ENCODE data around the gene HMGCL. TPM values are rescaled to one million over a fixed set of nuclear protein-coding genes. Genes with fewer than 3 reads are reported as not detected.
"Not testable (repeated sequence)": the region's sequence is repeated elsewhere in the genome, so short reads cannot be mapped to it uniquely, and the experiment has no call there.

HMGCL gene
- total RNA-seq, 4 donors from 2014 or later = 19.2 to 47.1 (median 41.4) TPM

DNA sequence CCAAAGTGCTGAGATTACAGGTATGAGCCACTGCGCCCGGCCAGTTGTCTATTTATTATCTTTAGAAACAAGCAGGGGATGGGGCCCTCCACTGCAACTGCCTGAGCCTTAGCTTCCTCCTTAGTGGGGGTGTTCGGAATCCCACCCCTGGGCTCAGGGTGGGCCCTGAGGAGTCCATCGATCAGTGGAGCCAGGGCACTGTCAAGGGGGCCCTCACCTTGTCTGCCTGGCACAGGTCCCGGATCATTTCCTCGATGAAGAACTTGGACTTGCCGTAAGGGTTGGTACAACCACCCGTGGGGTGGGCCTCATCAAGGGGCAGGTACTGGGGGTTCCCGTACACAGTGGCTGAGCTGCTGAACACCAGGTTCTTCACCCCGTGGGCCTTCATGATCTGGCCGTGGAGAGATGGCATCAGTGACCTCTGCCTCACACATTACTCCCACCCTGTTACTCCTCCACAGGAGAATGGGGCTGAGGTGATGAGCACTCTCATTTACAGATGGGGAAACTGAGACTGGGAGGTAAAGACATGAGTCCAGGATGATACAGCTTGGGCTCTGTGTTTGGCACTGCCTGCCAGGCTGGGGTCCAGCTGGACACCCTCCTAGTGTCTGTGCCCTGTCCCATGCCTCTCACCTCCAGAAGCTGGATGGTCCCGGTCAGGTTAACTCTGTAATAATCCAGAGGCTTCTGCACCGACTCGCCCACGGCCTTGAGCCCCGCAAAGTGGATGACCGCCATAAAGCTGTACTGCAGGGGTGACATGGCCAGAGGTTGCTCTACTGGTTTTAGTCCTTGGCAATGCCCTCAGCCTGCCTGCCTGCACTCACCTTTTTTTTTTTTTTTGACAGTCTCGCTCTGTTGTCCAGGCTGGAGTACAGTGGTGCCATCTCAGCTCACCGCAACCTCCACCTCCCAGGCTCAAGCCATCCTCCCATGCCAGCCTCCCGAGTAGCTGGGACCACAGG is 27.5 kb downstream of the HMGCL start:
- no peak for ATAC-seq (ENCODE audit: low FRiP score)
- DNase-seq (ENCODE audit: low spot score) = no peak
- TF ChIP-seq, protein P1, sequence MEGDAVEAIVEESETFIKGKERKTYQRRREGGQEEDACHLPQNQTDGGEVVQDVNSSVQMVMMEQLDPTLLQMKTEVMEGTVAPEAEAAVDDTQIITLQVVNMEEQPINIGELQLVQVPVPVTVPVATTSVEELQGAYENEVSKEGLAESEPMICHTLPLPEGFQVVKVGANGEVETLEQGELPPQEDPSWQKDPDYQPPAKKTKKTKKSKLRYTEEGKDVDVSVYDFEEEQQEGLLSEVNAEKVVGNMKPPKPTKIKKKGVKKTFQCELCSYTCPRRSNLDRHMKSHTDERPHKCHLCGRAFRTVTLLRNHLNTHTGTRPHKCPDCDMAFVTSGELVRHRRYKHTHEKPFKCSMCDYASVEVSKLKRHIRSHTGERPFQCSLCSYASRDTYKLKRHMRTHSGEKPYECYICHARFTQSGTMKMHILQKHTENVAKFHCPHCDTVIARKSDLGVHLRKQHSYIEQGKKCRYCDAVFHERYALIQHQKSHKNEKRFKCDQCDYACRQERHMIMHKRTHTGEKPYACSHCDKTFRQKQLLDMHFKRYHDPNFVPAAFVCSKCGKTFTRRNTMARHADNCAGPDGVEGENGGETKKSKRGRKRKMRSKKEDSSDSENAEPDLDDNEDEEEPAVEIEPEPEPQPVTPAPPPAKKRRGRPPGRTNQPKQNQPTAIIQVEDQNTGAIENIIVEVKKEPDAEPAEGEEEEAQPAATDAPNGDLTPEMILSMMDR (IDR thresholded peaks at IDR 0.05) = no peak

DNA sequence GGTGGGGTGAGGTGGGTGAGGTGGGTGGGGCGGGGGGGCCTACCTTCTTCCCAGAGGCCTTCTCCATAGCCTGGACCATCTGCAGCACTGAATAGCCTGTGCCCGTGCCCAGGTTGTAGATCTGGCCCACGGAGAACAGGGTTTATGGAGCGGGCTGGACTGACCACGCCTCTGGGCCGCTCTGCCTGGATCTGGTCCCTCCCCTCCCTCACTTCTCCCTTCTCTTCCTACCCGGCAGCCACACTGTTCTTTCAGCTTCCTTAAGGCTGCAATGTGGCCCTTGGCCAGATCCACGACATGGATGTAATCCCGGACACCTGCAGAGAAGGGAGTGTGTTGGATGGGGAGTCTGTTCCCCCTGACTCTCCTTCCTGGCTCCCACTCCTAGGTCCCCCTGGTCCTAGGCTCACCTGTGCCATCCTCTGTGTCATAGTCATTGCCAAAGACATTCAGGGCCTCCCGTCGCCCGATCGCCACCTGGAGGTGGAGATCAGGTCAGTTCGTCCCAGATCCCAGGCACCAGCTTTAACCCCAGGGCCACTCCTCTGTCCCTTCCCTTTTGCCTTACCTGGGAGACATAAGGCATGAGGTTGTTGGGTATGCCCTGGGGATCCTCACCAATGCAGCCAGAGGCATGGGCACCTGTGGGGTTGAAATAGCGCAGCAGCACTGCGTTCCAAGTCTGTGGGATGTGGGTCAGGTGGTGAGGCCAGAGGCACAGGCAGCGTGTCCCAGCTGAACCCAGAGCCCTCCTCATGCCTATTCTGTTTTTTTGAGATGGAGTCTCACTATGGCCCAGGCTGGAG is 28.6 kb downstream of the HMGCL start:
- TF ChIP-seq, protein P1 (IDR thresholded peaks at IDR 0.05) = no peak
- DNase-seq (ENCODE audit: low spot score) (no peak), ATAC-seq (ENCODE audit: low FRiP score) (no peak)

DNA sequence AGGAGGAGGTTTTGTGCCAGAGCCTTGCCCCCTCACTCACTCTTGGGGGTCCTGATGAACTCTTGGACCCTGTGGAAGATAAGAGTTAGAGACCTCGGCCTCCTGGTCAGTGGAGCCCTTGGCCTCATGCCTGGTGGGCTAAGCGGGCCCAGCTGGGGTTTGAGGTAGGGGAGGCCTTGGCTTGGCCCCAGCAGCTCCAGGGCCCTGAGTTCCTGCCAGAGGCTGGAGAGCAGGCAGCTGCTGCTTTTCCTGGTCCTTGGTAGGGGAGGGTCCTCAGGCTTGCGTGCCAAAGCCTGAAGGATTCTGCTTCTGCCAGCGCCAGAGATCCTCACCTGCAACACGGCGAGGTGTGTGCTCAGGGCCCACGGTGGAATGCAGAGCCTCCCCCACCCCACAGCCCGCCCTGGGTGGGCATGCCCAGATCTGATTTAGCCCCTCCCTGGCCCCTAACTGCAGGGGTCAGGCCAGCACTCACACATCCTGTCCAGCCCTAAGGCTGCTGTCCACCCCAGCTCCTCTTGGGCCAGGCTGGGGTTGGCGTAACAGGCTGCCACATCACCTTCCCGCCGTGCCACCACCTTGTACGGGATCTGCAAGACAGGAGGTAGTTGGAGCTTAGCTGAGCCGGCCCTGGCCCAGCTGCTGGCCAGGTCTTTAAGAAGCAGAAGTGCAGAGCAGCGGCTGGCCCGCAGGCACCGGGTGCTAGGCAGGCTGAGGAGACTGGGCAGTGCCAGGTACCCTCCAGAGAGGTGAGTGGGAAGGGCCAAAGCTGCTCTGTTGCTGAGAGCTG is 29.4 kb downstream of the HMGCL start:
- ATAC-seq (ENCODE audit: low FRiP score) (no peak), DNase-seq (ENCODE audit: low spot score) (no peak)
- TF ChIP-seq, protein P1 (IDR thresholded peaks at IDR 0.05) = no peak

DNA sequence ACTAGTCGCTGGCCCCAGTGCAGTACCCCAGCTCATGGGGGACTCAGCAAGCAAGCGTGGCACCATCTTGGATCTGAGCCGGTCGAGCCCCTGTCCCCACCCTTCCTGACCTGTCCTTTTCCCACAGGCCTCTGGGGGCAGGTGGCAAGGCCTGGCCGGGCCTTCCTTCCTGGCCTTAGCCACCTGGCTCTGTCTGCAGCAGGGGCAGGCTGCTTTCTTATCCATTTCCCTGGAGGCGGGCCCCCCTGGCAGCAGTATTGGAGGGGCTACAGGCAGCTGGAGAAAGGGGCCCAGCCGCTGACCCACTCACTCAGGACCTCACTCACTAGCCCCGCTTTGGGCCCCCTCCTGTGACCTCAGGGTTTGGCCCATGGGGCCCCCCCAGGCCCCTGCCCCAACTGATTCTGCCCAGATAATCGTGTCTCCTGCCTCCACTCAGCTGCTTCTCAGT is 30.5 kb downstream of the HMGCL start:
- ATAC-seq (ENCODE audit: low FRiP score); DNase-seq (ENCODE audit: low spot score): not testable (repeated sequence)

DNA sequence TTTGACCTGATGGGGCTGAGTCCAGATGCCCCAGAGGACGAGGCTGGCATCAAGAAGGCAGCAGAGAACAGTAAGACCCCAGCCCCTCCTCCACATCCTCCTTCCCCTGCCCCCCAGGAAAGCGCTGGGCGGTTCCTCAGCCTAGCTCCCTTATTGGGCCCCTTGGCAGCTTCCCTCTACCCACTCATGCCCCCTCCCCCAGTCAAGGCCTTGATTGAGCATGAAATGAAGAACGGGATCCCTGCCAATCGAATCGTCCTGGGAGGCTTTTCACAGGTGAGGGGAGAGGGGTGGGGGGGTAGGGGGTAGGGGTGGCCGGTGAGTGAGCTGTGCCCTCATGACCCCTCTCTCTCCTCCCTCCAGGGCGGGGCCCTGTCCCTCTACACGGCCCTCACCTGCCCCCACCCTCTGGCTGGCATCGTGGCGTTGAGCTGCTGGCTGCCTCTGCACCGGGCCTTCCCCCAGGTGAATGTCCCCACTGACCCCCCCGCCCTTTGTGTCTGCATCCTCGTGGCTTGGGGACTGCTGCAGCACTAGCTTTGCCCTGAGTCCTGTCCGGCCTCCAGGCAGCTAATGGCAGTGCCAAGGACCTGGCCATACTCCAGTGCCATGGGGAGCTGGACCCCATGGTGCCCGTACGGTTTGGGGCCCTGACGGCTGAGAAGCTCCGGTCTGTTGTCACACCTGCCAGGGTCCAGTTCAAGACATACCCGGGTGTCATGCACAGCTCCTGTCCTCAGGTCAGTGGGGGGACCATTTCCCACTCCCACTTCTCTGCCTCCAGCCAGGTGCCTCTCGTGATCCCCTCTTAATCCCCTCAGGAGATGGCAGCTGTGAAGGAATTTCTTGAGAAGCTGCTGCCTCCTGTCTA is 31.1 kb downstream of the HMGCL start:
- DNase-seq (ENCODE audit: low spot score) = no peak
- ATAC-seq (ENCODE audit: low FRiP score) = no peak
- TF ChIP-seq, protein P1 (IDR thresholded peaks at IDR 0.05) = no peak

DNA sequence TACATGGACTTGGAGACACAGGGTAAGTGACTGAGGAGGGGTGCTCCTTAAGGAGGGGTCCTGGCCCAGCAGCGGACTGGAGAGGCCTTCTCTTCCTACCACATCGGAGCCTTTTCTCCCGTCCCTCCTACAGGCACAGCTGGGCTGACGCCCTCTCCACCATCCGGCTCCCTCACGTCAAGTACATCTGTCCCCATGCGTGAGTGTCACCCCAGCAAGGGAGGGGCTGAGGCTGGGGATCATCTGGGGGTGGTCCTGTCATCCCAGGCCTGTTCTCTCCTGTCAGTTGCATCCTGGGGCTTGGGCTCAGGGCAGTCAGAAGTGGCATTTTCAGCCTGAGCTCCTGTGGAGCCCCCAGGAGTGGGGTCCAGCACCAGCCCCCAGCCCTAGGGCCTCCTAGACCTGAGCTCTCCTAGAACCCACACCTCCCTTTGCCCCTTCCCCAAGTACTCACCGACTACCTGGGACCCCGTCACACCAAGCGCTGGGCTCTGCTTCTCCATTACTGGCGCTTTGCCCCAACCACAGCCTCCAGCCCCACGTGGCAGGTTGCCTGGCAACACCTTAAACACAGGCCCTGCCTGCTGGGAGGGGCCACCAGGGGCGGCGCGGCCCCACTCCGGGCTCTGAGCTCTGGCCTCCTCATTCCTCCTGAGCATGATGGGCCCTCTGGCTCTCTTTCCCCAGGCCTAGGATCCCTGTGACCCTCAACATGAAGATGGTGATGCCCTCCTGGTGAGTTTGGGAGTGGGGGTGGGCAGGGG is 32.0 kb downstream of the HMGCL start:
- DNase-seq (ENCODE audit: low spot score) (no peak), ATAC-seq (ENCODE audit: low FRiP score) (no peak)
- TF ChIP-seq, protein P1 (IDR thresholded peaks at IDR 0.05) = no peak

All from omental fat pad (tissue), 4 donors.